Activated CD8-positive, alpha-beta memory T cell treated with anti-CD3 and anti-CD28 coated beads for 1 hour (primary cell): Measurements from ENCODE around the gene ITIH4.
"Not testable (repeated sequence)": the region's sequence is repeated elsewhere in the genome, so short reads cannot be mapped to it uniquely, and the experiment has no call there.

ENCODE experiments used
- DNase-seq, 2 donors: peaks; one replicate each; pipeline ENCODE4 v3.0.0-alpha.2; 2020; ENCODE audit warnings: low read depth in 1 of 2; ENCODE audit errors: extremely low read depth in 1 of 2

Gene ITIH4

DNA sequence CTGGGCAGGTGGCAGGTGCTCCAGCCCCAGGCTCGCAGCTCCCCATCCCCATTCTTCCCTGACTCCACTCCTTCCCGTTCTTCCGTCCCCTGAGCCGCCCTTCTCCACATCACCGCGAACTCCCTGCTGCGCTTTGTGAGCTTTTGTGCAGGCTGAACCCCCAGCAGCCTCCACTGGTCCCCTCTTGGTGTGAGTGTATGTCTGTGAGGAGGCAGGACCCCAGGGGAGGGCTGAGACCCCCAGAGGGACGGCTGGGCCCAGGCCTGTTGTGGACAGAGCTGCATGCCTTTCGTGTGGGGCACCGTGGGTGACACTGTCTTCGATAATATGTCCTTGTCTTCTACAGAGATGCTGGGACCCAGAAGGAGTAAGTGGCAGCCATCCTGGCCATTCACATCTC, 43.2 kb downstream of the ITIH4 start:
- DNase-seq, result no peak

DNA sequence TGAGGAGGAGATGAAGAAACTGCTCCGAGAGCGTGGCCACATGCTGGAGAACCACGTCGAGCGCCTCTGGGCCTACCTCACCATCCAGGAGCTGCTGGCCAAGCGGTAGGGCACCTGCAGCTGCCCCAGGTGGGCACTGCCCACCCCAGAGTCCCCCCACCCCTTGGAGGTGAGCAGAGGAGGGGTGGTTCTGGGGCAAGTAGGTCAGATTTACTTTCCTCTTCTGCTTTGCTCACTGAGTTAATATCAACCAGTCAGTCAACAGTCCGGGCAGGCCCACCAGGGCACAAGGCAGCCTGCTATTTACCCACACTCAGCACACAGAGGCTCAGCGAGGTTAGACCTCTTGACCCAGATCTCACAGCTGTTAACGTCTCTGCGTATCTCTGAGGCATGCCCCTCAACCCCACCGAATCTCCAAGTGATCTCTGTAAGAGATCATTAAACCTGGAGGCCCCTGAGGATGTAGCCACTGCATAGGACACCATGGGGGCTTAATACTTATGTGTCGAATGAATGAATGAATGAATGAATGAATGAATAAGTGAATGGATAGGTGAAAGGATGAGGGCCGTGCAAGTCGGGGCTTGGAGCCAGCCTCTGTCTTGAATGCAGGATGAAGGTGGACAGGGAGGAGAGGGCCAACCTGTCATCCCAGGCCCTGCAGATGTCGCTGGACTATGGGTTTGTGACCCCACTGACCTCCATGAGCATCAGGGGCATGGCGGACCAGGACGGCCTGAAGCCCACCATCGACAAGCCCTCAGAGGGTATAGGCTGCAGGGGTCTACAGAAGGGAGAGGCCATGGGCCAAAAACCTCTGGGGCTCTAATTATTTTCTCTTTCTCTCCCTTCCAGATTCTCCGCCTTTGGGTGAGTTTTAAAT, 43.9 kb downstream of the ITIH4 start:
- DNase-seq, result no peak

DNA sequence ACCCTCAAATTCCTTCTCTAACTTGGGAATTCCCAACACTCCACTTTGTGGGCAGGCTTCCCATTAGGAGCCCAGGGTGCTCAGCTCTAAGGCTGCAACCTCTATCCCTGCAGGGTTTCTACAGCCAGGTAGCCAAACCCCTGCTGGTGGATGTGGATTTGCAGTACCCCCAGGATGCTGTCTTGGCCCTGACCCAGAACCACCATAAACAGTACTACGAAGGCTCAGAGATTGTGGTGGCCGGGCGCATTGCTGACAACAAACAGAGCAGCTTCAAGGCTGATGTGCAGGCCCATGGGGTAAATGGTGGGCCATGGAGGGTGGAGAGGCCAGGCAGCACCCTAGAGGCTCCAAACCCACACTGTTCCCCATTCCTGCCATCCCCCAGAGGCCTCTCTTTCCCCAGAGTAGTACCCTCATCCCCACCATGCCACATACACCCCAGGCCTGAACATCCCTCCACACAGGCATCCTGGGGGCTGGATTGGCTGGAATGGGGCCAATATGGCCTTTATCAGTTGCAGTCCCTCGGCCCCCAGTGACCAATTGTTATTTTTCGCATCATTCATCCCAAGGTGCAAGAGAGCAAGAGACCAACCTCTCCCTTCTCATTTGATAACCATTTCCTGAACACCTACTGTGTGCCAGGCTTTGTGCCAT, 45.4 kb downstream of the ITIH4 start:
- DNase-seq, result no peak

DNA sequence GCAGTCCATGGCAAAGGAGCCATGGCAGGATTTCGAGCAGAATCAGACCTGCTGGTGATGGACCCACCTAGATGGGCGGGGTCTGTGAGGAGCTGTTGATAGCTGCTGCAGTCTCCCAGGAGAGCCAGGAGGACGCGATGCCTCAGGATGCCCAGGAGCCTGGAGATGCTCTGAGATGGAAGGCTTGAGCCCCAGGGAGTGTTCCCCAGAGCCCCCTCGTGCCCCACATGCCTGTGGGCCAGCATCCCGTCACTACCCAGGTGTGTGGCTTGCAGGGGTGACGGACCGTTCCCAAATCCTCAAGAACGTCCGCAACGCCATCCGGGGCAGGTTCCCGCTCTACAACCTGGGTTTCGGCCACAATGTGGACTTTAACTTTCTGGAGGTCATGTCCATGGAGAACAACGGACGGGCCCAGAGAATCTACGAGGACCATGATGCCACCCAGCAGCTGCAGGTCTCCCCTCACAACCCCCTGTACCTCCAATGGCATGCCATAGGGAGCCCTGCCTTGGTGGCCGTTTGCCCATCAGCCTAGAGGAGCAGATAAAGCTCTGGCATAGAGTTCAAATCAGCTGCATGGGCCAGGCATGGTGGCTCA, 46.4 kb downstream of the ITIH4 start:
- DNase-seq, result no peak

DNA sequence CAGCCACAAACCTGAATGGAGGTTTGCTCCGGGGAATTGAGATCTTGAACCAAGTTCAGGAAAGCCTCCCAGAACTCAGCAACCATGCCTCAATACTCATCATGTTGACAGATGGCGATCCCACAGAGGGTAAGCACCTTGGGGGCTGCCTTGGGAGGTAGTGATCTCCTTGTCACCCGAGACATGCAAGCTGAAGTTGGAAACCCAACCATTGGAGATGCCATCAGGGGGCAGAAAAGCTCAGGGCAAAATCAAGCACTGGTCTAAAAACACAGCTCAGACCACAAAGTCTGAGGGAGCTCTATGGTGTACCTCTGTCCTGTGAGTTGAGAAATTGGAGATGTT, 47.3 kb downstream of the ITIH4 start:
- DNase-seq, result no peak

DNA sequence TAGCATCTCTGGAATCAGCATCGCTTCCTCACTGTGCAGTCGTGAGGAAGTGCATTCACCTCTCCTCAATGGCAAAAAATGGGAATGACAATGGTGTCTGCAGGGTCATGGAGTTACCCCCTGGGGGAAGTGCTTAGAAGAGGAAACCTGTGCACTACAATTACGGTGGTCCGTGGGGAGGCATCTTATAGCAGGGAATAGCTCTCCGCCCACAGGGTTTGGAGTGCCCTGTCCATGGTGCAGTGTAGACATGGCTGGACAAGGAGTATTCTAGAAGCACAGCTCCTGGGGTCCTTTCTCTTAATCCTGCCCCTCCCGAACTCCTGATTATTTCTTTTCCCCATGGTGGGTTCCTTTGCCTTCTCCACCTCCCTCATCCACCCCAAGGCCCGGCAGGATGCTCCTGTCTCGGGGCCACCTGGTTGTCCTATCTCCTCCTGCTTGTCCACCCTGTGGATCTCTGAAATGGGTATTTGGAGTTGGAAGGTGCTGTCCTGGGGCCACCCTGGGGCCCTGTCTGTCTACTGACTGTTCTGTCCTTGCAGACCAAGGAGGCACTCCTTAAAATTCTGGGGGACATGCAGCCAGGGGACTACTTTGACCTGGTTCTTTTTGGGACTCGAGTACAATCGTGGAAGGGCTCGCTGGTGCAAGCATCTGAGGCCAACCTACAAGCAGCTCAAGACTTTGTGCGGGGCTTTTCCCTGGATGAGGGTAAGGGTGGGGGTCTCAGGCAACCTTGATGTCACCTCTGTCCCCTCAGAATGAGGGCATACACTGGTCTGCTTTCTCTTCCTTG, 47.9 kb downstream of the ITIH4 start:
- DNase-seq, result no peak

DNA sequence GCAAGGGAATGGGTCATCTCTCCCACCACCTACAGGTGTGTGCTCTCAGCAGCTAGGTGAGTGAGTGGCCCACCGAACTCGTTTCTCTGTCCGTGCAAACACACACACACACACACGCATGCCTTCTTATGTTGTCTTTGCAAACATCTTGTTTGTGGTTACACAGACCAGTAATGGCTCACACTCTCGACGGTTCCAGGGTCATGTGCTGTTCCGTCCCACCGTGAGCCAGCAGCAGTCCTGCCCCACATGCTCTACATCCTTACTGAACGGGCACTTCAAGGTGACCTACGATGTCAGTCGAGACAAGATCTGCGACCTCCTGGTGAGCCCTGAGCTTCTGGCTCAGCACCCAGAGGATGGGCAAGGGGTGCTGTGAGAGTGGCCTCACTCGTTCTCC, 48.7 kb downstream of the ITIH4 start:
- no peak for DNase-seq

DNA sequence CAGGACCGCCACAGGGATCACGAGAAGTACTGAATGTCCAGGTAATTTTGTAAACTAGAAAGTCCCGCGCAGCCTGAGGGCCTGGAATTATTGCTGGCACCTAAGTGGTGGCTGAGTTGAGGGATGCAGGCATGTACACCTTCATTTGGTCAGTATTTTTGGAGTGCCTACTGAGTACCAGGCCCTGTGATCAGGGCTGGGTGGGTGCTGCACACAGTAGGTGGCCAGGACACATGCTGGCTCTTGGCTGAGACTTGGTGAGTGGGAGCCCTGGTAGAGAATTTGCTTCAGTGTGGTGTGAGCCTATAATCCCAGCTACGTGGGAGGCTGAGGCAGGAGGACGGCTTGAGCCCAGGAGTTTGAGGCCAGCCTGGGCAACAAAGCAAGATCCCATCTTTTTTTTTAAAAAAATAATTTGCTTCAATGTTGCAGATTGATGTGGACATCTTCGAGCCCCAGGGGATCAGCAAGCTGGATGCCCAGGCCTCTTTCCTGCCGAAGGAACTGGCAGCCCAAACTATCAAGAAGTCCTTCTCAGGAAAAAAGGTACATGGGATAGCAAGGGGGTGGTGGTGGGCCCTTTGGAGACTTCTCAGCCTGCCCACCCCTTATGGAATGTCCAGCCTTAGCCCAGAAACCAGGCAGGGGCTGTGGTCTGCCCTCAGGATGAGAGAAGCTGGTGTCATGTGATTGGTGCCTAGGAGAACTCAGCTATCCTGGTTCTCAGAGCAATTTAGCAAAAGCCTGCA, 50.5 kb downstream of the ITIH4 start:
- no peak for DNase-seq

DNA sequence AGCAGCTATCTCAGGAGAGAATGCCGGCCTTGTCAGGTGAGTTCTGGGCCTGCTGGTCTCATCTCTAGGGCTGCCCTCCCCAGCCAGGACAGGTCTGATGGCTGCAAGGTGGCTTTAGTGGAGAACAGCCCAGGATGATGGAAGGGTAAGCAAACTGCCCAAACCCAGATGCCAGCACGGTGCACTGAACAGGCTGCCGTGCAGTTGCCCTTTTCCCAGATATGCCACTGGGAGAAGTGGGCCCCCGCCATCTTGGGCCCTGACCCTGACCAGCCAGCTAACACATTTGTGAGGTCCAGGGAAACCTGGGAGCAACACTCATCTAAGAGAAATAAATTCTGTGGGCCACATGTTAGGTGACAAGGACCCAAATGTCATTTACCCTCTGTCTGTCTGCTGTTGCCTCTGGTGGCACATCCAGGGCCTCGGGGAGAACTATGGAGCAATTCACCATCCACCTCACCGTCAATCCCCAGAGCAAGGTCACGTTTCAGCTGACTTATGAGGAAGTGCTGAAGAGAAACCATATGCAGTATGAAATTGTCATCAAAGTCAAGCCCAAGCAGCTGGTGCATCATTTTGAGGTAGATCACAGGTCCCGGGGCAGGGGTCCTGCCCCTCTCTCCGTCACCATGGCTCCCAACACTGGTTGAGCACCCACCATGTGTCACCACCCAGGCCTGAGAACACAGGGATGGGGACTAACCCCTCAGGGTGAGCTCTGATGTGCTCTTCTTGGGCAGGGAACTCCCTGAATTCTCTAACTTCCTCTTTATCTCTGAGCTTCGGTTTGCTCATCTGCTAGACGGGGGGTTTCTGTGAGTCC, 51.2 kb downstream of the ITIH4 start:
- DNase-seq, result no peak

DNA sequence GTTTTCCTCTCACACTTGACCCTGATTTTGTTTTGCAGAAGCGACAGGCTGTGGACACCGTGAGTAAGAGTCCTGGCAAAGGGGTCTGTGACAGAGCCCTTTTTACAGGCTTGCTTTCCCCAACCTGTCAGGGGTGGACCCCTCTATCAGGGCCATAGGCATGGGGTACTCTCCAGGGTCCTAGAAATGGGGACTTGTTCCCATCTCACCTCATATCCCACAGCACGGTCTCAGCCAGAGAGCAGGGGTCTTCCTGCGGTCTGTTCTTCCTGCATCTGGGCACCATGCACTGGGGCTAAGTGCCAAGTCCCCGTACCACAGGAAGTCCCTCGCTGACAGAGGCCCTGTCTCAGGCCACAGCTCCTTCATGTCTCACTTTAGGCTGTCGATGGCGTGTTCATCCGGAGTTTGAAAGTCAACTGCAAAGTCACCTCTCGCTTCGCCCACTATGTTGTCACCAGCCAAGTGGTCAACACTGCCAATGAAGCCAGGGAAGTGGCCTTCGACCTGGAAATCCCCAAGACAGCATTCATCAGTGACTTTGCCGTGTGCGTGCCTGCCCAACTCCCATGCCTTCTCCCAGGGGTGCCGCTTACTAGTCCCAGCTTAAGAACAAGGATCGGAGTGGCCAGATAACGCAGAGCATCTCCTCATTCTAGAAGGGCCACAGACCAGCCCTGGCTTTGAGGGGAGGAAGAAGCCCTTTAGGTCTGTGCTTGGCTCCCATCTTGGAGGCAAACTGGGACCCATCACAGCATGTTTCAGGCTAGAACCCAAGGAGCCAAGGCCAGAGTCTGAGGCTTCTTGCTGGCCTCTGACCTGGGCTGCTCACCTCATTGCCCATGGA, 52.3 kb downstream of the ITIH4 start:
- DNase-seq, result no peak

DNA sequence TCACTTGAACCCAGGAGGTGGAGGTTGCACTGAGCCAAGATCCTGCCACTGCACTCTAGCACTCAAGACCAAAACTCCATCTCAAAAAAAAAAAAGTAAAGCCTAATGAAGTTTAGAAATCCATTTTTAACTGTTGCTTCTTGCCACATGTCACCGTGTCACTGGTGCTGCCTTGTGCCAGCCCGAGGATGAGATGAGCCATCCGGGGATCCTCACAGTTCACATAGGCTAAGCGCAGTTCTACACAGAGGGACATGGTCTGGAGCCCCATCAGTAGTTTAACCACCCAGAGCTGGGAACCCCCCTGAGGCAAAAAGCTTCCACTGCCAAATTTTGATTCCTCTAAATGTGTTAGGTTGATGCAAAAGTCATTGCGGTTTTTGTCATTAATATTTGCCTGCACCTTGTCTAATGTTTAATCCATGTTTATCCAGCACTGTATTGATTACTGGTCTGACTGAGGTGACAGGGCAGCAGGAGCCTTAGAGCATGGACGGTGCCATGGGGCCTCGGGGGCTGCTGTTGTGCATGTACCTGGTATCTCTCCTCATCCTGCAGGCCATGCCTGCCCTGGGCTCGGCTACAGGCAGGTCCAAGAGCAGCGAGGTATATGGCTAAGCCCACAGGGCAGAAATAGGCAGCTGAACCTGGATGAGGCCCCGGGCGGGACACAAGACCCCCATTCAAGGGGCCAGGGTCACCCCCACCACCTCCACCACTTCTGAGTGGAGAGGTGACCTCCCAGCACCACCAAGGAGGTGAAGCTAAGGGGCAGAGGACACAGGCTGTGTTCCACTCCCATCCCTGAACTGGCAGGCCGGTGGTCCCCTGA, 53.1 kb downstream of the ITIH4 start, which contains the start of gene ITIH1:
TSS of gene ITIH1 (plus strand) at position 473 of the 832 bp plus-strand sequence. CDS start at position 490, 17 bp downstream.
- no peak for DNase-seq

DNA sequence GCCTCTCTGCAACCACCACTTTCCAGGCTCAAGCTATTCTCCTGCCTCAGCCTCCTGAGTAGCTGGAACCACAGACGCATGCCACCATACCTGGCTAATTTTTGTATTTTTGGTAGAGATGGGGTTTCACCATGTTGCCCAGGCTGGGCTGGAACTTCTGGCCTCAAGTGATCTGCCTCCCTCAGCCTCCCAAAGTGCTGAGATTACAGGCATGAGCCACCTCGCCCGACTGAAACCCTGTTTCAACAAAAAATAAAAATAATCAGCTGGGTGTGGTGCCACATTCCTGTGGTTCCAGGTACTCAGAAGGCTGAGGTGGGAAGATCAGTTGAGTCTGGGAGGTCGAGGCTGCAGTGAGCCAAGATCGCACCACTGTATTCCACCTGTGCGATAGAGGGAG, 54.0 kb downstream of the ITIH4 start:
- not testable (repeated sequence) for DNase-seq

DNA sequence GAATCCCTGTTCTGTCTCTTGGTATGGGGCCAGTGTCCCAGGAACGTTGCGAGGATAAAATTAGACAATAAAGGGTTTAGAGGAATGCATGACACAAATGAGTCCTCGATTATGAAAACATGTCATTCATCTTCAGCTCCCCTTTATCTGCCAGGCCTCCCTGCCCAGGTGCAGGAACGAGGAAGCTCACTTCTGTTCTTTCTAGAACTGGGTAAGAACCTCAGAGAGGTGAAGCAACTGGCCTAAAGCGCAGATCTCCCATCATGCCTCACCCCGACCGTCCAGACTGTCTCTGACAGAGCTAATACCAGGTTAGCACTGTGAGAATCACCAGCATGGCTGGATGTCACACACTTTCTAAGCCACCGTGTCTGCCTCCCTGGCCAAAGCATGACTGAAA, 54.6 kb downstream of the ITIH4 start:
- no peak for DNase-seq

DNA sequence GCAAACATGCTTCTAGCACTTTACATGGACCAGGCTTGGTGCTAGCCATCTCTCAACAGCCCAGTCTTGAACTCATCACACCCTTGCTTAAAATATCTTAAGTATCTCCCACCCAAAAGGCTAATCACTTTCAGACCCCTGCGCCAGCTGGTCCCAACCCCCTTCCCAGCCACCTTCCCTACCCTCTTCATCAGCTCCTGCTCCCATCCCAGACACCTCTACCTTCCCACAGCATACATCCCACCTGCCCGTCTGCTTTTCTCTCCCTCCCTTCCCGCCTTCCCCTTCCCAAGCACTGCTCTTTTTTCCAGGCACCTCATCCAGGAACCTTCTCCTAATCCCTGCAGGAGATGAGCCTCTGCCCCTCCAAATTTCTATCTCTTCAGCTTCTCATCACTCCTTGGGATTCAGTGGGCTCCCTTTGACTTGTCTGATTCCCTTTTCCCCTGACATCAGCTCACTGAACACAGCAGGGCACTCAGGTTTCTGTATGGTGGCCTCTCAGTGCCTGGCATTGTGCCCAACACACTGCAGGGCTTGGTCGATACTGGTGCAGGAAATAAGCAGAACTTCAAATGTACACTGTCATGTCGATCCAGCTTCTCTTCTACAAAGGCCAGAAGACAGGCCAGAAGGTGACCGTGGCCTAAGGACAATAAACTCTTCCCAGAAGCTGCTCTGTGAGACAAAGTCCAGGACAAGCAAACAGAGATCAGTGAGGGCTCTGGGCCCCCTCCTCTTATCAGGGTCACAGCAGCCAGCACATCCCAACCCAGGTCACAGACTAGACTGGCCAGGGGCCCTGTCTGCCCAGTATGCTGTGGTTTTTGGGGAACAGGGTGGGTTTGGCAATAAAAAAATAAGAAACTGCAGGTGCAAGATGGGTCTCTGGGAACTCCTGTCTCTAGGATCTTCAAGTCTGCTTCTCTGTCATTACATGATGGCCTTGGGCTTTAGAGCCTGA, 55.3 kb downstream of the ITIH4 start:
- no peak for DNase-seq

DNA sequence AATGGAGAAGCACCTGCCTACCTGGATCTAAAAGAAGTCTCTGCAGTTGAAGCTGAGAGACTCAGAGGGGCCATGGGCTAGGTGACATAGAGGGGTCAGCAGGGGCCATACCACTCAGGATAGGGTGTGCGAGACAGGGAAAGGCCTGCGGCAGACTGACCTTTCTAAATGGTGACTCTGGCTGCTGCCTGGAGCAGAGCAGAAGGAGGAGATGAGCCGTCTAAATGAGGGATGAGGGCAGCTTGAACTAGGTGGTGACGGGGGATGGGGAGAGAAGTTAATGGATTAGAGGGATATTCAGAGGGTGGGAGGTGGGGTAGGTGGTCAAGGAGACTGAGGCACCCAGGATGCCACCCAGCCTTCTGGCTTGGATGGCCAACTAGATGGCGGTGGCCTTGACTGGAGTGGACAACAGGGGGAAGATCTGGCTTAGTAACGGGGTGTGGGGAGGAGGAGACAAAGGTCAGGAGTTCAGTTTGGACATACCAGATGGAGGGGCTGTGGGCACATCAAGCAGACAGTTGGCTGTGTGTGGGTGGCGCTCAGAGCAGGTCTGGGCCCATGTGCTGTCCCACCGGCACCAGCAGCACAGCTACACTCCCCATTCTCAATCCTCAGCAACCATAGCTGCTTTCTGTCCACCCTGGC, 56.3 kb downstream of the ITIH4 start:
- DNase-seq, result no peak

DNA sequence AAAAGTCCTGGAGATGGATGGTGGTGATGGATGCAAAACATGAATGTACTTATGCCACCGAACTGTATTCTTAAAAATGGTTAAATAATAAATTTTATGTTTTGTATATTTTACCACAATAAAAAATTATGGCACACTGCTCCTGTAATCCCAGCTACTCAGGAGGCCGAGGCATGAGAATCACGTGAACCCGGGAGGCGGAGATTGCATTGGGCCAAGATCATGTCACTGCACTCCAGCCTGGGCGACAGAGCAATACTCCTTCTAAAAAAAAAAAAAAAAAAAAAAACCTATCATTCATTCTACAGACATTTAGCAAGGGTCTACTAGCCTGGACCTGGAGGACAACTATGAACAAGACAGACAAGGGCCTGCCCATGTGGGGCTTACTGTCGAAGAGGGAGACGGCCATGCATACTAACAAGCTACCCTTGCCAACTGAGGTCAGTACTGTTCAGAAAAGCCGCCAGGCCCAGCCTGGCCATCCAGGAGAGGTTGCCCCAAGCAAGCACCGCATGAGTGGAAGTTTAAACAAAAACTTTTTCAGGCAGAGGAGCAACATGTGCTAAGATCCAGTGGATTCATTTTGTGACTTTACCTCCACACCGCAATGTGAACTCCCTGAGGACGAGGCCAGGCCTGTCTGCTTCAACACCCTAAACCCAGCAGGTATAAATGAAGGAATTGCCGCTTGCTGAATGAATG, 57.0 kb downstream of the ITIH4 start:
- DNase-seq, result no peak
